H1 (cell line): ENCODE measurements around the gene PBX1. TPM values are rescaled to one million over a fixed set of nuclear protein-coding genes. Genes with fewer than 3 reads are reported as not detected.
A peak's percentile ranks its signal among the peaks of the same experiment; 100 is the strongest.

Source experiments
- CTCF ChIA-PET: fragments of 300-600 bp; sonication (Branson Sonifier 250); formaldehyde crosslinking; loops from one replicate; lab custom pipeline; 2021; ENCODE audit not compliant: partially characterized antibody; lab: Charles Lee
- POLR2A ChIA-PET: fragments of 300-600 bp; sonication (Branson Sonifier 250); formaldehyde crosslinking; loops from one replicate; lab custom pipeline; 2021; ENCODE audit warnings: inconsistent platforms; ENCODE audit not compliant: partially characterized antibody; lab: Charles Lee
- DNase-seq, 2 experiments: peaks; one replicate each; pipeline versions ENCODE4 v3.0.0 to v3.0.0-alpha.2; 2010 to 2022; ENCODE audit warnings: low spot score in 2 of 2, low read depth in 1 of 2, mixed read lengths in 1 of 2
- FAIRE-seq: peaks from 2 replicates; lab custom pipeline; 2011; peaks lifted over from hg19 to GRCh38; lab: Jason Lieb, UNC
- H2AFZ ChIP-seq: 2 replicates; pipeline ENCODE4 v1.8.1; 2012; ENCODE audit warnings: low read length, inconsistent platforms
- H2AK5ac ChIP-seq: 2 replicates; pipeline ENCODE4 v1.6.1; 2013; ENCODE audit warnings: low read depth, low read length
- H2BK120ac ChIP-seq: replicated peaks from 2 replicates; pipeline ENCODE3; 2013; ENCODE audit warnings: low read depth, low read length, inconsistent platforms
- H2BK12ac ChIP-seq: 2 replicates; pipeline ENCODE4 v1.6.1; 2013; ENCODE audit warnings: low read depth, low read length
- H2BK15ac ChIP-seq: 2 replicates; pipeline ENCODE4 v1.6.1; 2013; ENCODE audit warnings: low read length
- H2BK20ac ChIP-seq: 2 replicates; pipeline ENCODE4 v1.6.1; 2013; ENCODE audit warnings: low read length
- H2BK5ac ChIP-seq: 2 replicates; pipeline ENCODE4 v1.6.1; 2013; ENCODE audit warnings: low read depth, low read length
- H3K14ac ChIP-seq: 2 replicates; pipeline ENCODE4 v1.6.1; 2013; ENCODE audit warnings: inconsistent platforms; ENCODE audit not compliant: insufficient read length
- H3K18ac ChIP-seq: 2 replicates; pipeline ENCODE4 v1.6.1; 2013; ENCODE audit warnings: low read length; ENCODE audit errors: extremely low read depth
- H3K23ac ChIP-seq: 2 replicates; pipeline ENCODE4 v1.6.1; 2013; ENCODE audit warnings: inconsistent platforms; ENCODE audit not compliant: insufficient read length
- H3K23me2 ChIP-seq: 2 replicates; pipeline ENCODE4 v1.6.1; 2013; ENCODE audit warnings: low read depth, low read length
- H3K27ac ChIP-seq: 2 replicates; pipeline ENCODE4 v1.6.1; 2011; ENCODE audit warnings: low read depth, low read length, inconsistent platforms
- H3K27me3 ChIP-seq, 4 experiments: replicated peaks in 1 of 4; 1 replicate in 1 of 4; 2 replicates in 3 of 4; pipeline versions ENCODE4 v1.6.1 to v1.8.1; 2011 to 2013; ENCODE audit warnings: low read length in 3 of 4, mild to moderate bottlenecking in 3 of 4, inconsistent platforms in 2 of 4, mixed read lengths in 2 of 4, moderate library complexity in 1 of 4; ENCODE audit not compliant: control insufficient read depth in 3 of 4, insufficient read depth in 3 of 4; ENCODE audit errors: extremely low read depth in 1 of 4
- H3K36me3 ChIP-seq, 4 experiments: 2 replicates each; pipeline versions ENCODE4 v1.6.1 to v1.8.1; 2011 to 2013; ENCODE audit warnings: mild to moderate bottlenecking in 4 of 4, low read length in 3 of 4, moderate library complexity in 2 of 4, control low read depth in 1 of 4, inconsistent platforms in 1 of 4; ENCODE audit not compliant: insufficient read depth in 4 of 4, control insufficient read depth in 2 of 4
- H3K4ac ChIP-seq: replicated peaks from 2 replicates; pipeline ENCODE3; 2013; ENCODE audit warnings: low read length, low read depth, mixed read lengths, inconsistent platforms; ENCODE audit not compliant: insufficient read length
- H3K4me1 ChIP-seq, 4 experiments: replicated peaks in 1 of 4; 1 replicate in 1 of 4; 2 replicates in 3 of 4; pipeline versions ENCODE4 v1.6.1 to v1.8.1; 2011 to 2013; ENCODE audit warnings: low read length in 3 of 4, inconsistent platforms in 2 of 4, mixed read lengths in 1 of 4; ENCODE audit not compliant: insufficient read depth in 4 of 4, control insufficient read depth in 3 of 4
- H3K4me2 ChIP-seq, 2 experiments: 2 replicates each; pipeline versions ENCODE4 v1.6.1 to v1.8.1; 2011 to 2013; ENCODE audit warnings: low read depth in 2 of 2, low read length in 2 of 2, control low read depth in 1 of 2, inconsistent platforms in 1 of 2, mild to moderate bottlenecking in 1 of 2; ENCODE audit not compliant: insufficient read depth in 1 of 2
- H3K4me3 ChIP-seq, 4 experiments: fragments of 200-600, 300-600 bp in 1 of 4; sonication (generic), shearing (Covaris generic), sonication (Bioruptor Twin) in 1 of 4; 2 replicates each; pipeline versions ENCODE4 v1.5.1 to v1.8.1; 2011 to 2016; ENCODE audit warnings: low read length in 4 of 4, low read depth in 3 of 4, control low read depth in 2 of 4, inconsistent platforms in 2 of 4, mild to moderate bottlenecking in 2 of 4, mixed read lengths in 1 of 4, moderate library complexity in 1 of 4; ENCODE audit not compliant: insufficient read depth in 2 of 4; ENCODE audit errors: extremely low read depth in 1 of 4
- H3K56ac ChIP-seq: replicated peaks from 2 replicates; pipeline ENCODE3; 2013; ENCODE audit warnings: low read depth, mild to moderate bottlenecking, mixed read lengths, low read length, inconsistent platforms; ENCODE audit not compliant: insufficient read length
- H3K79me1 ChIP-seq: 2 replicates; pipeline ENCODE4 v1.6.1; 2013; ENCODE audit warnings: low read depth, low read length, control low read depth
- H3K79me2 ChIP-seq, 2 experiments: 2 replicates each; pipeline versions ENCODE4 v1.6.1 to v1.8.1; 2012 to 2013; ENCODE audit warnings: low read length in 2 of 2, mild to moderate bottlenecking in 2 of 2, inconsistent platforms in 1 of 2; ENCODE audit not compliant: insufficient read depth in 2 of 2, control insufficient read depth in 1 of 2
- H3K9ac ChIP-seq, 4 experiments: replicated peaks in 1 of 4; 1 replicate in 1 of 4; 2 replicates in 3 of 4; pipeline versions ENCODE4 v1.6.1 to v1.8.1; 2011 to 2013; ENCODE audit warnings: low read depth in 3 of 4, low read length in 3 of 4, control low read depth in 2 of 4, mild to moderate bottlenecking in 2 of 4, moderate library complexity in 2 of 4, inconsistent platforms in 1 of 4; ENCODE audit errors: extremely low read depth in 1 of 4
- H3K9me3 ChIP-seq, 2 experiments: 2 replicates each; pipeline versions ENCODE4 v1.6.1 to v1.8.1; 2012 to 2013; ENCODE audit warnings: mild to moderate bottlenecking in 2 of 2, moderate library complexity in 2 of 2, control low read depth in 1 of 2, inconsistent platforms in 1 of 2, low read depth in 1 of 2, low read length in 1 of 2, mixed read lengths in 1 of 2; ENCODE audit not compliant: insufficient read depth in 2 of 2
- H4K20me1 ChIP-seq, 2 experiments: replicated peaks in 1 of 2; 2 replicates each; pipeline versions ENCODE3 to v1.8.1; 2011 to 2013; ENCODE audit warnings: inconsistent platforms in 2 of 2, low read length in 2 of 2, mild to moderate bottlenecking in 1 of 2; ENCODE audit not compliant: insufficient read depth in 2 of 2, control insufficient read depth in 1 of 2
- H4K5ac ChIP-seq: 2 replicates; pipeline ENCODE4 v1.6.1; 2013; ENCODE audit warnings: low read length, low read depth, mixed read lengths, inconsistent platforms; ENCODE audit not compliant: insufficient read length
- H4K8ac ChIP-seq: 2 replicates; pipeline ENCODE4 v1.8.0; 2013; ENCODE audit warnings: mild to moderate bottlenecking, moderate library complexity, low read length, inconsistent platforms; ENCODE audit not compliant: insufficient read depth; ENCODE audit errors: extremely low read depth
- H4K91ac ChIP-seq: replicated peaks from 2 replicates; pipeline ENCODE3; 2013; ENCODE audit warnings: low read length, mixed read lengths, inconsistent platforms; ENCODE audit not compliant: insufficient read length
- POU5F1 ChIP-seq: IDR thresholded peaks from 2 replicates; pipeline ENCODE4 v1.6.1; 2011; ENCODE audit warnings: low read depth, mild to moderate bottlenecking, low read length, moderate library complexity
- SIN3A ChIP-seq, 2 experiments: IDR thresholded peaks in 1 of 2; conservative IDR thresholded peaks in 1 of 2; 2 replicates each; pipeline ENCODE4 v1.6.1; 2011 to 2012; ENCODE audit warnings: low read length in 2 of 2, improper control_type of control experiment in 1 of 2, low read depth in 1 of 2, mild to moderate bottlenecking in 1 of 2
- TAF1 ChIP-seq: IDR thresholded peaks from 2 replicates; pipeline ENCODE4 v1.6.1; 2011; ENCODE audit warnings: mild to moderate bottlenecking, low read depth, low read length
- WGBS, 2 experiments: shearing (Covaris generic) in 1 of 2; methylation state at CpG; one replicate each; pipeline versions ENCODE4 v1.1.6 to v1.1.7; 2013 to 2015; ENCODE audit warnings: low lambda C conversion rate in 2 of 2, mixed read lengths in 2 of 2, inconsistent platforms in 1 of 2, low coverage in 1 of 2, missing lambda C conversion rate in 1 of 2; ENCODE audit not compliant: insufficient replicate concordance in 2 of 2, insufficient coverage in 1 of 2, insufficient read length in 1 of 2; ENCODE audit errors: extremely low coverage in 1 of 2, missing lambda C conversion rate in 1 of 2; 5-methylcytosine and 5-hydroxymethylcytosine counted together
- polyA plus RNA-seq, 7 experiments: library from polyadenylated mRNA; depleted of rRNA in 3 of 7; stranded (reverse) in 5 of 7; unstranded in 2 of 7; fragments of >200 nt in 5 of 7; fragments of 200-250 nt in 2 of 7; gene quantifications; 1 replicate in 5 of 7; 2 replicates in 1 of 7; 4 replicates in 1 of 7; pipeline versions ENCODE4 v1.2.1 to v1.2.3, GENCODE V29; 2011 to 2013; ENCODE audit warnings: missing spikeins in 2 of 7, mixed read lengths in 2 of 7
- total RNA-seq: library from RNA; stranded (reverse); fragmentation: NEBNext Ultra II Directional; extraction: Animal tissue kit (Norgen Biotek cat#: 25700); gene quantifications from 2 replicates; pipeline ENCODE4 v1.2.1, GENCODE V29; 2021

Gene PBX1
- total and polyA plus RNA-seq, 2 of the 8 experiments (the other 6 are each of a cell fraction or from before 2014, with no cell fraction given) = 87.4 to 124 TPM

DNA sequence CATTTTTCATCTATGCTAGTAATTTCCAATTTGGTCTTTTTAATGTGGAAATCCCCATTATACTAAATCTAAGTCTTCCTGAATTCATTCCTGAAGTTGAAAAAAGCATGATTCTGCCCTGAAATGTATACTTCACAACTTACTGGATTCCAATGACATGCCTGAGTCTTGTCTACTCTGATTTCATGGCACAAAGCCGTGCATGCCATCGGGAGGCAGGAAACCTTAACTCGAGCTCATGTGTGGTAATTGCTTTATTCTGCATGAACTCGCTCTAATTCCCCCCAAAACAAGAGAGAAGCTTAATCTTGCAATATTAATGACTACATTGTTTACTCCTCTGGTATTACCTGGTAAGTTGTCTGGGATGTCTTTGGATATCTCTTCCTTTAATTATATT lies 39.6 kb upstream of the PBX1 start:
- no peak for FAIRE-seq
- POLR2A ChIA-PET = no interaction called here
- no peaks in the 10 kb centered on the region for H3K36me3 ChIP-seq
- H4K91ac ChIP-seq = no peak overlapping the region
- H3K4me2 ChIP-seq = no peak overlapping the region
- H3K79me2 ChIP-seq = no peaks in the 10 kb centered on the region
- no peak overlapping the region for H3K23ac ChIP-seq
- no peak overlapping the region for H2AK5ac ChIP-seq
- H3K27ac ChIP-seq = no peak overlapping the region
- no peaks in the 10 kb centered on the region for H3K27me3 ChIP-seq
- TF ChIP-seq POU5F1 = no peak
- no peak for TF ChIP-seq TAF1
- TF ChIP-seq SIN3A (conservative IDR thresholded peaks at IDR 0.05 in 1 of 2, IDR thresholded peaks at IDR 0.05 in 1 of 2; ENCODE audit: low read depth in 1 of 2, low read length in 2 of 2) = no peak
- TF ChIP-seq, all 59 proteins: peak for 0
- Histone ChIP-seq H2BK5ac (no peak overlapping the region), H4K5ac (peak overlapping the region; percentile 46), H3K18ac (no peak overlapping the region), H2BK20ac (no peak overlapping the region), H3K56ac (no peak overlapping the region), H2BK15ac (no peak overlapping the region), H3K14ac (no peak overlapping the region), H2AFZ (no peak overlapping the region), H3K23me2 (no peaks in the 10 kb centered on the region), H2BK12ac (no peak overlapping the region), H3K4me1 (no peaks in the 10 kb centered on the region), H3K9me3 (no peaks in the 10 kb centered on the region), H4K20me1 (no peaks in the 10 kb centered on the region), H4K8ac (no peak overlapping the region), H2BK120ac (no peak overlapping the region), H3K79me1 (no peaks in the 10 kb centered on the region), H3K4ac (no peak overlapping the region), H3K9ac (no peak overlapping the region), H3K4me3 (no peak overlapping the region)
- DNase-seq = no peak
- WGBS, 2 experiments = 100% methylated on average over 4 of the region's 4 CpGs; no CpG with 5 or more reads in 1 of the 2 experiments
- CTCF ChIA-PET = interaction anchor here (1.2 to 2.3 kb wide), 3 partner anchors 13 to 98 kb away, joined by 3 to 8 read pairs (median 7); no protein-coding TSS in a partner anchor
